Loucy (cell line): ENCODE results near the gene PLA2G4F.

Experiments
- H2AFZ ChIP-seq: fragments of 200-600 bp; sonication (generic); 2 replicates; pipeline ENCODE4 v1.6.0; 2016; ENCODE audit warnings: antibody characterized with exemption, mild to moderate bottlenecking, low read length, moderate library complexity
- H3F3A ChIP-seq: fragments of 200-600 bp; 2 replicates; pipeline ENCODE4 v1.6.0; 2016; ENCODE audit warnings: antibody characterized with exemption, low read depth, mild to moderate bottlenecking
- H3K27me3 ChIP-seq: fragments of 200-600 bp; sonication (generic); 2 replicates; pipeline ENCODE4 v1.6.1; 2014; ENCODE audit warnings: low read length, mild to moderate bottlenecking; ENCODE audit not compliant: insufficient read depth, poor library complexity, severe bottlenecking
- H3K36me3 ChIP-seq: fragments of 200-600 bp; sonication (generic); 2 replicates; pipeline ENCODE4 v1.6.1; 2016; ENCODE audit warnings: low read length; ENCODE audit not compliant: insufficient read depth
- H3K4me1 ChIP-seq: fragments of 200-600 bp; sonication (generic); 2 replicates; pipeline ENCODE4 v1.5.1; 2014; ENCODE audit warnings: low read length, mild to moderate bottlenecking; ENCODE audit not compliant: insufficient read depth, poor library complexity, severe bottlenecking
- H3K4me2 ChIP-seq: fragments of 200-600 bp; sonication (generic); 2 replicates; pipeline ENCODE4 v1.6.0; 2014; ENCODE audit warnings: antibody characterized with exemption, low read length, low read depth, mild to moderate bottlenecking; ENCODE audit not compliant: poor library complexity, severe bottlenecking
- H3K4me3 ChIP-seq: fragments of 200-600 bp; sonication (generic); 2 replicates; pipeline ENCODE4 v1.5.1; 2014; ENCODE audit warnings: low read length, mild to moderate bottlenecking, mixed read lengths; ENCODE audit not compliant: poor library complexity, severe bottlenecking
- H3K79me2 ChIP-seq: fragments of 200-600 bp; sonication (generic); 2 replicates; pipeline ENCODE4 v1.6.1; 2014; ENCODE audit warnings: low read length; ENCODE audit not compliant: insufficient read depth
- H3K9ac ChIP-seq: fragments of 200-600 bp; sonication (generic); 2 replicates; pipeline ENCODE4 v1.6.0; 2014; ENCODE audit warnings: mild to moderate bottlenecking, low read depth, low read length, moderate library complexity; ENCODE audit not compliant: poor library complexity, severe bottlenecking
- H3K9me2 ChIP-seq: fragments of 200-600 bp; sonication (generic); replicated peaks from 2 replicates; pipeline ENCODE4 v1.6.1; 2016; ENCODE audit warnings: low read depth, low read length, mixed read lengths
- H3K9me3 ChIP-seq: fragments of 200-600 bp; sonication (generic); 2 replicates; pipeline ENCODE4 v1.6.1; 2014; ENCODE audit warnings: mild to moderate bottlenecking, antibody characterized with exemption, low read length, low read depth; ENCODE audit not compliant: insufficient read depth
- H4K20me1 ChIP-seq: fragments of 200-600 bp; sonication (generic); 2 replicates; pipeline ENCODE4 v1.6.0; 2014; ENCODE audit warnings: antibody characterized with exemption, low read length, mild to moderate bottlenecking; ENCODE audit not compliant: insufficient read depth, poor library complexity, severe bottlenecking
- CTCF ChIP-seq: fragments of 200-600 bp; sonication (generic); conservative IDR thresholded peaks from 2 replicates; pipeline ENCODE4 v1.5.1; 2014; ENCODE audit warnings: mild to moderate bottlenecking, antibody characterized with exemption, low read length
- EZH2phosphoT487 ChIP-seq: fragments of 200-600 bp; IDR thresholded peaks from 2 replicates; pipeline ENCODE4 v1.6.1; 2018; ENCODE audit warnings: antibody characterized with exemption, mild to moderate bottlenecking, moderate library complexity, borderline replicate concordance

PLA2G4F gene

GRCh38 chr15:42151141-42151561 is 5.3 kb downstream of the PLA2G4F start:
- H3K9me2 ChIP-seq: no peaks in the 10 kb centered on the region
- H3K4me3 ChIP-seq: no peak overlapping the region
- no peaks in the 10 kb centered on the region for H4K20me1 ChIP-seq

GRCh38 chr15:42150219-42150970 is 6.0 kb downstream of the PLA2G4F start:
- no peaks in the 10 kb centered on the region for H4K20me1 ChIP-seq
- no peak overlapping the region for H2AFZ ChIP-seq
- no peaks in the 10 kb centered on the region for H3K27me3 ChIP-seq
- H3K9me3 ChIP-seq: no peaks in the 10 kb centered on the region
- H3K79me2 ChIP-seq: no peaks in the 10 kb centered on the region
- no peak for TF ChIP-seq EZH2phosphoT487
- TF ChIP-seq CTCF: no peak
- H3K9ac ChIP-seq: no peak overlapping the region
- H3K4me1 ChIP-seq: peaks cover 4% of the 10 kb centered on the region
- H3K4me2 ChIP-seq: no peak overlapping the region
- H3K4me3 ChIP-seq: no peak overlapping the region
- H3K36me3 ChIP-seq: no peaks in the 10 kb centered on the region
- no peaks in the 10 kb centered on the region for H3F3A ChIP-seq
- H3K9me2 ChIP-seq: no peaks in the 10 kb centered on the region

More at GRCh38 chr15:42151141-42151561, 5.3 kb downstream of the PLA2G4F start:
- Histone ChIP-seq H3K27me3 (no peaks in the 10 kb centered on the region), H3K9ac (no peak overlapping the region), H3K4me2 (no peak overlapping the region), H2AFZ (no peak overlapping the region), H3K79me2 (no peaks in the 10 kb centered on the region), H3K4me1 (peaks cover 4% of the 10 kb centered on the region), H3K9me3 (no peaks in the 10 kb centered on the region), H3K36me3 (no peaks in the 10 kb centered on the region), H3F3A (no peaks in the 10 kb centered on the region)
- no peak for TF ChIP-seq CTCF

- Histone ChIP-seq H4K20me1 (no peaks in the 10 kb centered on the region), H3K79me2 (no peaks in the 10 kb centered on the region), H3K36me3 (no peaks in the 10 kb centered on the region), H3K9ac (no peak overlapping the region), H3K4me3 (no peak overlapping the region), H3K27me3 (no peaks in the 10 kb centered on the region), H3K9me2 (no peaks in the 10 kb centered on the region), H3K9me3 (no peaks in the 10 kb centered on the region), H3K4me1 (peaks cover 4% of the 10 kb centered on the region), H3F3A (no peaks in the 10 kb centered on the region), H2AFZ (no peak overlapping the region), H3K4me2 (no peak overlapping the region)
- no peak for TF ChIP-seq CTCF
- no peak for TF ChIP-seq EZH2phosphoT487
Measured at GRCh38 chr15:42149493-42150218, 6.8 kb downstream of the PLA2G4F start.
